Measurements from ENCODE around the gene ATP1A4.

ATP1A4 gene

GRCh38 chr1:160221089-160221488, 69.7 kb downstream of the ATP1A4 start:
- Histone ChIP-seq H3K4me2 (ENCODE audit: low read length) (no peak overlapping the region), H3K9me2 (replicated peaks; ENCODE audit: control insufficient read depth, low read length) (no peaks in the 10 kb centered on the region), H4K20me1 (ENCODE audit: control insufficient read depth, insufficient read depth, low read depth, low read length) (no peaks in the 10 kb centered on the region), H3K9me3 (ENCODE audit: control insufficient read depth, insufficient read depth, low read length) (no peaks in the 10 kb centered on the region), H3F3A (ENCODE audit: control insufficient read depth, insufficient read depth) (peaks cover 5% of the 10 kb centered on the region; the same call in 1 of the 2 replicates), H3K4me1 (ENCODE audit: control insufficient read depth, low read length) (no peaks in the 10 kb centered on the region), H3K27me3 (ENCODE audit: control insufficient read depth, low read length) (no peaks in the 10 kb centered on the region), H3K79me2 (ENCODE audit: control insufficient read depth, low read length) (no peaks in the 10 kb centered on the region), H3K4me3 (ENCODE audit: low read length) (no peak overlapping the region), H3K36me3 (ENCODE audit: control insufficient read depth, low read length) (peaks cover 98% of the 10 kb centered on the region), H3K27ac (ENCODE audit: low read depth, low read length) (no peak overlapping the region)
- TF ChIP-seq CTCF (IDR thresholded peaks at IDR 0.05; ENCODE audit: low read depth, low read length, poor library complexity, severe bottlenecking) (no peak), EZH2phosphoT487 (IDR thresholded peaks at IDR 0.05; ENCODE audit: borderline replicate concordance, low read length) (no peak)

DNA sequence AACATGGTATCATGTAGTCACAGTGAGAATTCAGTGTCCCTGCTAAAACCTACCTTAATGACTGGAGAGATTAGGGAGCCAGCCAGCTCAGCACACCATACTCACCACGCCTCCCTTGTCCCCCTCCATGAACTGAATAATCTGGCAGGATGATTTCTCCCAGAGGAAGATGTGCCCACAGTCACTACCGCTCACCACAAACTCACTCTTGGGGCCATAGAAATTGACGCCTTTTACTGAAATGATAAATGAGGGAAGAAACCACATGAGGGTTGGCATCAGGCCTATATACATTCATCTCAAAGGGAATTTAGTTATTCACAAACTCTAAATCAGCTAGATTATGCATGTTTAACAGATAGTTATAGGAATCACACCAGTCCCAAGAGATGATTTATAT, 71.1 kb downstream of the ATP1A4 start:
- H3K9me2 ChIP-seq (replicated peaks; ENCODE audit: control insufficient read depth, low read length): no peaks in the 10 kb centered on the region
- H3K27ac ChIP-seq (ENCODE audit: low read depth, low read length): no peak overlapping the region
- H4K20me1 ChIP-seq (ENCODE audit: control insufficient read depth, insufficient read depth, low read depth, low read length): no peaks in the 10 kb centered on the region
- H3K27me3 ChIP-seq (ENCODE audit: control insufficient read depth, low read length): no peaks in the 10 kb centered on the region
- H3K4me1 ChIP-seq (ENCODE audit: control insufficient read depth, low read length): no peaks in the 10 kb centered on the region
- no peaks in the 10 kb centered on the region for H3K79me2 ChIP-seq (ENCODE audit: control insufficient read depth, low read length)
- peaks cover 5% of the 10 kb centered on the region; the same call in 1 of the 2 replicates for H3F3A ChIP-seq (ENCODE audit: control insufficient read depth, insufficient read depth)
- H3K36me3 ChIP-seq (ENCODE audit: control insufficient read depth, low read length): peaks cover 99% of the 10 kb centered on the region
- no peak overlapping the region for H3K4me3 ChIP-seq (ENCODE audit: low read length)
- no peaks in the 10 kb centered on the region for H3K9me3 ChIP-seq (ENCODE audit: control insufficient read depth, insufficient read depth, low read length)
- H3K4me2 ChIP-seq (ENCODE audit: low read length): no peak overlapping the region
- TF ChIP-seq EZH2phosphoT487 (IDR thresholded peaks at IDR 0.05; ENCODE audit: borderline replicate concordance, low read length) (no peak), CTCF (IDR thresholded peaks at IDR 0.05; ENCODE audit: low read depth, low read length, poor library complexity, severe bottlenecking) (no peak)

- Histone ChIP-seq H3K9me2 (replicated peaks; ENCODE audit: control insufficient read depth, low read length) (no peaks in the 10 kb centered on the region), H4K20me1 (ENCODE audit: control insufficient read depth, insufficient read depth, low read depth, low read length) (no peaks in the 10 kb centered on the region), H3K4me1 (ENCODE audit: control insufficient read depth, low read length) (no peaks in the 10 kb centered on the region), H3K4me3 (ENCODE audit: low read length) (no peak overlapping the region), H3K79me2 (ENCODE audit: control insufficient read depth, low read length) (no peaks in the 10 kb centered on the region), H3F3A (ENCODE audit: control insufficient read depth, insufficient read depth) (peaks cover 5% of the 10 kb centered on the region; the same call in 1 of the 2 replicates), H3K4me2 (ENCODE audit: low read length) (no peak overlapping the region), H3K36me3 (ENCODE audit: control insufficient read depth, low read length) (peaks cover 95% of the 10 kb centered on the region), H3K27me3 (ENCODE audit: control insufficient read depth, low read length) (no peaks in the 10 kb centered on the region), H3K9me3 (ENCODE audit: control insufficient read depth, insufficient read depth, low read length) (no peaks in the 10 kb centered on the region), H3K27ac (ENCODE audit: low read depth, low read length) (no peak overlapping the region)
- TF ChIP-seq CTCF (IDR thresholded peaks at IDR 0.05; ENCODE audit: low read depth, low read length, poor library complexity, severe bottlenecking): no peak
- no peak for TF ChIP-seq EZH2phosphoT487 (IDR thresholded peaks at IDR 0.05; ENCODE audit: borderline replicate concordance, low read length)
Measured at GRCh38 chr1:160224606-160225005, 73.2 kb downstream of the ATP1A4 start.

All from DOHH2 (cell line).